AG04449 (cell line): ENCODE measurements around the gene GPS1.

Experiments used
- CTCF ChIA-PET: fragments of 350-600 bp; formaldehyde crosslinking; extraction: SDS; loops from one replicate; lab custom pipeline; 2021; ENCODE audit warnings: antibody characterized with exemption; lab: Yijun Ruan, JAX
- POLR2A ChIA-PET: fragments of 400-600, 350-600 bp; formaldehyde crosslinking; extraction: SDS; loops from one replicate; lab custom pipeline; 2020; ENCODE audit warnings: antibody characterized with exemption, inconsistent platforms; lab: Yijun Ruan, JAX
- DNase-seq: peaks from one replicate; pipeline ENCODE4 v3.0.0-alpha.2; 2010; ENCODE audit warnings: low read depth, low spot score
- H3K4me3 ChIP-seq: 2 replicates; pipeline ENCODE4 v1.5.1; 2011; ENCODE audit warnings: low read depth, mild to moderate bottlenecking, control low read depth, low read length
- CTCF ChIP-seq: IDR thresholded peaks from one replicate; pipeline ENCODE4 v1.5.1; 2011; ENCODE audit warnings: mild to moderate bottlenecking, moderate library complexity, low read length, control low read depth, inconsistent platforms; ENCODE audit not compliant: insufficient read depth; ENCODE audit errors: missing control alignments

The GPS1 gene

GRCh38 chr17:82088838-82089722 lies 37.4 kb downstream of the GPS1 start:
- no peak for TF ChIP-seq CTCF

GRCh38 chr17:82089723-82090548 lies 38.2 kb downstream of the GPS1 start:
- CTCF ChIA-PET: no interaction called here
- TF ChIP-seq CTCF: no peak
- POLR2A ChIA-PET: interaction anchor here (1.5 kb wide), 1 partner anchor 52 kb away, joined by 3 read pairs; the partner anchor contains the start of gene DCXR

More at GRCh38 chr17:82088838-82089722, 37.4 kb downstream of the GPS1 start:
- POLR2A ChIA-PET: interaction anchor here (1.5 kb wide), 1 partner anchor 52 kb away, joined by 3 read pairs; the partner anchor contains the start of gene DCXR
- CTCF ChIA-PET: no interaction called here
- no peak for DNase-seq
- no peak overlapping the region for H3K4me3 ChIP-seq

GRCh38 chr17:82090549-82091263 lies 39.0 kb downstream of the GPS1 start:
- no peak for DNase-seq
- ChIA-PET POLR2A (interaction anchor here (1.5 kb wide), 1 partner anchor 53 kb away, joined by 3 read pairs; the partner anchor contains the start of gene DCXR), CTCF (interaction anchor here (0.6 kb wide), 1 partner anchor 164 kb away, joined by 3 read pairs; no protein-coding TSS in a partner anchor)
- TF ChIP-seq CTCF: no peak
- H3K4me3 ChIP-seq: no peak overlapping the region

More at GRCh38 chr17:82089723-82090548, 38.2 kb downstream of the GPS1 start:
- no peak overlapping the region for H3K4me3 ChIP-seq
- DNase-seq: no peak

- DNase-seq: no peak
- ChIA-PET CTCF (no interaction called here), POLR2A (no interaction called here)
- no peak overlapping the region for H3K4me3 ChIP-seq
- TF ChIP-seq CTCF: no peak
Observed at GRCh38 chr17:82091264-82092066, 39.8 kb downstream of the GPS1 start.

DNA sequence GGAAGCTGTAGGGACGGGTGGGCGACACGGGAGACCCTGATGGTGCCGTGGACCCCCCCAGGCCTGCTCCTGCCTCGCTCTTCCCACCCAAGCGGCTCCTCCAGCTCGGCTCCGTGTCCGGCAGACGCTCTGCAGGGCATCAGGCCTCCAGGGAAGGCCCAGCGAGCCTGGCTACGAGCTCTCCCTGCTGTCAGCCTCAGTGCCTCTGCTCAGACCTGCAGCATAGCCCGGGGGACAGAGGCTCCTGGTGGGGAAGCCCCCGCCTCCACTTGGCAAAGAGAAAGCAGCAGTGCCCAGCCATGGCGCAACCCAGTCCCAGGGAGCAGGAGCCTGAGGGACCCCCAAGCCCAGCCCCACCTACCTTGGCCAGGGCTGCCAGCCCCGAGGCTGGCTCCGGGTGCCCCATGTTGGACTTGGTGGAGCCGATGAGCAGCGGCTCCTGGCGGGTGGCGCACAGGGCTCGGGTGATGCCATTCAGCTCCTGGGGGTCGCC lies 40.4 kb downstream of the GPS1 start:
- CTCF ChIA-PET: no interaction called here
- no peak overlapping the region for H3K4me3 ChIP-seq
- POLR2A ChIA-PET: no interaction called here
- TF ChIP-seq CTCF: no peak
- DNase-seq: no peak
